Natural killer cell treated with Interleukin-12 subunit alpha and Interleukin-12 subunit beta and Interleukin-15 and Interleukin-18, amount 100 ng/mL, for 72 hours (primary cell): Measurements from ENCODE around the gene FXYD2. TPM values are rescaled to one million over a fixed set of nuclear protein-coding genes. Genes with fewer than 3 reads are reported as not detected.

Source experiments
- ATAC-seq, 2 donors: fragments of 150-1000 bp; cut with Tn5 transposase in 1 of 2; sonication (Bioruptor Pico), chemical (Tn5 transposase) in 1 of 2; 2 replicates each; pipeline ENCODE4 v1.10.0; 2021
- DNase-seq: peaks from one replicate; pipeline ENCODE4 v3.0.0; 2022; ENCODE audit warnings: low spot score
- H3K27ac Mint-ChIP-seq, 2 donors: 1 replicate in 1 of 2; 2 replicates in 1 of 2; pipeline ENCODE4 v1.8.0; 2022; ENCODE audit warnings: mixed read lengths in 2 of 2, mild to moderate bottlenecking in 1 of 2, moderate library complexity in 1 of 2
- H3K27me3 Mint-ChIP-seq, 2 donors: 1 replicate in 1 of 2; 2 replicates in 1 of 2; pipeline ENCODE4 v1.8.0; 2022; ENCODE audit warnings: mixed read lengths in 2 of 2
- H3K36me3 Mint-ChIP-seq: one replicate; pipeline ENCODE4 v1.8.0; 2022; ENCODE audit warnings: mixed read lengths
- H3K4me1 Mint-ChIP-seq, 2 donors: 1 replicate in 1 of 2; 2 replicates in 1 of 2; pipeline ENCODE4 v1.8.0; 2022; ENCODE audit warnings: low read depth in 2 of 2, mixed read lengths in 2 of 2, mild to moderate bottlenecking in 1 of 2
- H3K4me3 Mint-ChIP-seq: one replicate; pipeline ENCODE4 v1.8.0; 2022; ENCODE audit warnings: mixed read lengths
- H3K9me3 Mint-ChIP-seq: 2 replicates; pipeline ENCODE4 v1.8.0; 2022; ENCODE audit warnings: mixed read lengths
- total RNA-seq, 2 donors: library from RNA; stranded (reverse); gene quantifications; one replicate each; pipeline ENCODE4 v1.2.3, GENCODE V29; 2022

FXYD2 gene
- total RNA-seq, 2 donors from 2014 or later: 0.14 to 1.5 TPM

GRCh38 chr11:117836077-117836960 lies 11.8 kb upstream of the FXYD2 start:
- DNase-seq (no peak), ATAC-seq (no peak)
- Mint-ChIP-seq H3K9me3 (no peaks in the 10 kb centered on the region), H3K27me3 (no peaks in the 10 kb centered on the region), H3K4me1 (peaks cover 10 to 19% of the 10 kb centered on the region in 2 donors), H3K36me3 (no peaks in the 10 kb centered on the region), H3K27ac (no peak overlapping the region), H3K4me3 (no peak overlapping the region)

- Mint-ChIP-seq H3K36me3 (no peaks in the 10 kb centered on the region), H3K4me3 (no peak overlapping the region), H3K9me3 (no peaks in the 10 kb centered on the region), H3K27ac (no peak overlapping the region), H3K27me3 (peaks cover 0 to 3% of the 10 kb centered on the region in 2 donors), H3K4me1 (peaks cover 15 to 27% of the 10 kb centered on the region in 2 donors)
- DNase-seq (no peak), ATAC-seq (no peak)
These were observed 11.0 kb upstream of the FXYD2 start for GRCh38 chr11:117835576-117835975.

- Mint-ChIP-seq H3K27ac (no peak overlapping the region), H3K4me1 (peaks cover 20 to 33% of the 10 kb centered on the region in 2 donors), H3K27me3 (peaks cover 0 to 5% of the 10 kb centered on the region in 2 donors), H3K9me3 (no peaks in the 10 kb centered on the region), H3K4me3 (no peak overlapping the region), H3K36me3 (no peaks in the 10 kb centered on the region)
- DNase-seq (no peak), ATAC-seq (no peak)
These were observed 10.4 kb upstream of the FXYD2 start for GRCh38 chr11:117834838-117835443.

- ATAC-seq (no peak), DNase-seq (no peak)
- no peak overlapping the region for H3K4me3 Mint-ChIP-seq
- H3K9me3 Mint-ChIP-seq: no peaks in the 10 kb centered on the region
- no peaks in the 10 kb centered on the region for H3K36me3 Mint-ChIP-seq
- H3K27me3 Mint-ChIP-seq: peaks cover 0 to 5% of the 10 kb centered on the region in 2 donors
- H3K4me1 Mint-ChIP-seq: peaks cover 21 to 33% of the 10 kb centered on the region in 2 donors
- H3K27ac Mint-ChIP-seq: no peak overlapping the region
These were observed 9.7 kb upstream of the FXYD2 start for GRCh38 chr11:117834068-117834810.

- Mint-ChIP-seq H3K36me3 (no peaks in the 10 kb centered on the region), H3K27ac (no peak overlapping the region), H3K9me3 (no peaks in the 10 kb centered on the region), H3K4me1 (peaks cover 26 to 33% of the 10 kb centered on the region in 2 donors), H3K4me3 (no peak overlapping the region), H3K27me3 (peaks cover 0 to 5% of the 10 kb centered on the region in 2 donors)
- ATAC-seq: no peak
- DNase-seq: no peak
These were observed 8.9 kb upstream of the FXYD2 start for GRCh38 chr11:117833401-117833891.

GRCh38 chr11:117832511-117832910 lies 8.0 kb upstream of the FXYD2 start:
- peaks cover 0 to 5% of the 10 kb centered on the region in 2 donors for H3K27me3 Mint-ChIP-seq
- no peaks in the 10 kb centered on the region for H3K9me3 Mint-ChIP-seq
- peaks cover 24 to 26% of the 10 kb centered on the region in 2 donors for H3K4me1 Mint-ChIP-seq
- peak overlapping the region in 1 of 2 donors; percentile 39 for H3K27ac Mint-ChIP-seq
- ATAC-seq (no peak), DNase-seq (no peak)
- H3K4me3 Mint-ChIP-seq: no peak overlapping the region
- no peaks in the 10 kb centered on the region for H3K36me3 Mint-ChIP-seq

- H3K27ac Mint-ChIP-seq: peak overlapping the region in 1 of 2 donors; percentile 87
- H3K9me3 Mint-ChIP-seq: no peaks in the 10 kb centered on the region
- ATAC-seq (no peak), DNase-seq (no peak)
- peaks cover 19 to 23% of the 10 kb centered on the region in 2 donors for H3K4me1 Mint-ChIP-seq
- H3K4me3 Mint-ChIP-seq: no peak overlapping the region
- H3K27me3 Mint-ChIP-seq: peaks cover 0 to 5% of the 10 kb centered on the region in 2 donors
- H3K36me3 Mint-ChIP-seq: no peaks in the 10 kb centered on the region
These were observed 7.3 kb upstream of the FXYD2 start for GRCh38 chr11:117831661-117832415.

GRCh38 chr11:117830674-117831351 lies 6.3 kb upstream of the FXYD2 start:
- Mint-ChIP-seq H3K4me1 (peaks cover 21 to 26% of the 10 kb centered on the region in 2 donors), H3K27me3 (peaks cover 0 to 5% of the 10 kb centered on the region in 2 donors), H3K9me3 (no peaks in the 10 kb centered on the region), H3K36me3 (no peaks in the 10 kb centered on the region), H3K27ac (peak overlapping the region; percentile 26 to 87), H3K4me3 (peak overlapping the region; percentile 53)
- DNase-seq (no peak), ATAC-seq (no peak)

- Mint-ChIP-seq H3K27me3 (peaks cover 0 to 5% of the 10 kb centered on the region in 2 donors), H3K4me1 (peaks cover 28 to 31% of the 10 kb centered on the region in 2 donors), H3K27ac (peak overlapping the region; percentile 26 to 87), H3K9me3 (no peaks in the 10 kb centered on the region), H3K36me3 (no peaks in the 10 kb centered on the region), H3K4me3 (peak overlapping the region; percentile 53)
- DNase-seq: no peak
- ATAC-seq: no peak
These were observed 5.5 kb upstream of the FXYD2 start for GRCh38 chr11:117830072-117830471.

GRCh38 chr11:117829369-117829725 lies 4.8 kb upstream of the FXYD2 start:
- Mint-ChIP-seq H3K36me3 (no peaks in the 10 kb centered on the region), H3K27ac (peak overlapping the region in 1 of 2 donors; percentile 87), H3K4me3 (no peak overlapping the region), H3K4me1 (peaks cover 28 to 37% of the 10 kb centered on the region in 2 donors), H3K27me3 (peaks cover 0 to 5% of the 10 kb centered on the region in 2 donors), H3K9me3 (no peaks in the 10 kb centered on the region)
- no peak for DNase-seq
- ATAC-seq: no peak

- Mint-ChIP-seq H3K36me3 (no peaks in the 10 kb centered on the region), H3K27me3 (peaks cover 0 to 5% of the 10 kb centered on the region in 2 donors), H3K4me3 (peak overlapping the region; percentile 34), H3K27ac (peak overlapping the region; percentile 31 to 76), H3K4me1 (peaks cover 28 to 42% of the 10 kb centered on the region in 2 donors), H3K9me3 (no peaks in the 10 kb centered on the region)
- DNase-seq (peak; percentile 86), ATAC-seq (peak; percentile 95 to 97)
These were observed 4.2 kb upstream of the FXYD2 start for GRCh38 chr11:117828611-117829368.
